ENCODE measurements around the gene CCDC85A. TPM values are rescaled to one million over a fixed set of nuclear protein-coding genes. Genes with fewer than 3 reads are reported as not detected.
"Not testable (repeated sequence)": the region's sequence is repeated elsewhere in the genome, so short reads cannot be mapped to it uniquely, and the experiment has no call there.

The CCDC85A gene
- polyA plus RNA-seq (ENCODE audit: insufficient read length): 6.1 TPM

DNA sequence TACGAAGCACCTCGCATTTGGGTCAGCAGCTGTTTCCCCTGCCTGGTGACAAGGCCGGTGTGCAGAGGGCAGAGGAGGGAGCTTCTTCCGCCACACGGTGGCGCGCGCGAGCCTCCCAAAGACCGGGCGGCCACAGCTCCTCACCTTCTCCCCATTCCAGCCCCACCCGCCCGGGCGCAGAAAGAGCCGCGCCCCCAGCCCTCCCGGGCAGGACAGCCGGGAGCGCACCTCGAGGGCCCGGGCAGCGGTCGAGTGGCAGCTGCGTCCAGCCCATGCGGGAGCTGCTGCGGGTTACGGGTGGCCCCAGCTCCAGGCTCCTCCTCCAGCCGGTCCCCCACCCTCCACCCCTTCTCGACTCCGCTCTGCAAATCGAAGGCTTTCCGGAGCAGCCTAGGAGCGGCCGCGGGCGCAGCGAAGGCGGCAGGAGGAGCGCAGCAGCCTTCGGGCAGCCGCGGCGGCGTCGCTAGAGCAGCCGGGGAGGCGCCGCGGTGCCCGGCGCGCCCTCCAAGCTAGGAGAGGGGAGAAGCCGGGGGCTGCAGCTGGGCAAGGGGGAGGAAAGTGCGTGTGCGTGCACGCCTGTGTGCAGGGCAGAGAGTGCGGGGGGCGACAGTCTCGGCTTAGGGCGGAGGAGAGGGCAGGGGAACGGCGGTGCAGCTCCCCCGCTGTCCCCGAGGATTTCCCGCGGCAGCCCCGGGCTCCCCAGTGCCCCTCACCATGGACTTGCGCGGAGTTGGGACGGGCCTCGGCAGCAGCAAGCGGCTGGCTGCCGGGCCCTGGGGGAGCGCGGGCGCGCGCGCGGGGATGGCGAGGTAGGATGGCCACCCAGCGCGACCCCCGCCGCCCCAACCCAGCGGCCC, at the start of gene CCDC85A:
CCDC85A (plus strand) TSS at position 348 of the 857 bp plus-strand sequence. CDS start 635 bp downstream, outside the sequence.
- DNase-seq: peak; percentile 88

DNA sequence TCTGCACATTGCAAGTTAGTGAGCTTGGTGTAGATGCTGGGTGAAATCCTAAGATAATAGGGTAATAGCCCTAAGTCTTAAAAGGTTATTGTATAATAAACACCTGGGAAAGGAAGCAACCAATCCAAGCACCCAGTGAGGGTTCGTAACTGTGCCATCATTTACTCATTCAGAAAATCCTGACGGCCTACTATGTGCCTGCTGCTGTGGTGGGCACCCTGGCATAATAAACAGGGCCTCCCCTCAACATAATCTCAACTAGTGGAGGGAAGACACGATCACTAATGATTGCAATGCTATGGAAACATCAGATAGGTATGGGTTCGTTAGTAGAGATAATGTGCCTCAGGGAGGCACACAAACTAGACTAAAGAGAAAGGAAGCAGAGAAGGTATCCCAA, 48.9 kb upstream of the CCDC85A start:
- DNase-seq: no peak

- DNase-seq: not testable (repeated sequence)
Observed at GRCh38 chr2:56142497-56143061, 41.2 kb upstream of the CCDC85A start.

DNA sequence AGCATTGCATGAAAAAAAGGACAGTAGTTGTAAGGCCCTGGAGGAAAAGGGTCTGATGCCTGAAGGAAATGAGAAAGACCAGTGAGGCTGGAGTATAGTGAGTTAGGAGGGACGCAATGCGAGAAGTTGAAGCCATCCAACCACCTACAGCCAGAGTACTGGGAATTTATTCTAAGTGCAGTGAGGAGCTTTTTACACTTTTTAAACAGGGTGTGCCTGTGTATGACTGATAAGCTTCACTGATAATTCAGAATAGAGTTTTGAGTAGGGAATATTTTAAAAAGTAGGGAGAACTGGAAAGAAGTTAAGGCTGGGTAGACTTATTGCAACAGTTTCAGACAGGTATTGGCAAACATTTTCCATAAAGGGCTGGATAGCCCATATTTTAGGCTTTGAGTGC, 35.9 kb upstream of the CCDC85A start:
- no peak for DNase-seq

DNA sequence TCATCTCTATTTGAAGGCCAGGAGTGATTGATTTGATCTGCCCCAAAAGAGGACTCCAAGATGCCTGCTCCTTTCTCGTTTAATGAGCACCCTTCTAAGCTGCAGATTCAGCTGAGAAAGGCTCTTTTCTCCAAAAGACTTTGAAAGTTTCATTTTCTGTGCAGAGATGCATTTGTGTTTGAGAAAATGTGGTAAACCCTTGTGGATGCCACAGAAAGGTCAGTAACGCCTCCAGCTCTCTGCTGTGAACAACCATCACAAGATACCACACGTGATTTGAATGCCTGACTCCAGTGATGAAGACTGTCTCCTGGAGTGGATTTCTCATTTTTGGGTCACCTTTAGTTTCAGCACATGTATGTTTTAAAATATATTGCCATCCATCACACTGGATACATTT, 35.0 kb upstream of the CCDC85A start:
- no peak for DNase-seq

DNA sequence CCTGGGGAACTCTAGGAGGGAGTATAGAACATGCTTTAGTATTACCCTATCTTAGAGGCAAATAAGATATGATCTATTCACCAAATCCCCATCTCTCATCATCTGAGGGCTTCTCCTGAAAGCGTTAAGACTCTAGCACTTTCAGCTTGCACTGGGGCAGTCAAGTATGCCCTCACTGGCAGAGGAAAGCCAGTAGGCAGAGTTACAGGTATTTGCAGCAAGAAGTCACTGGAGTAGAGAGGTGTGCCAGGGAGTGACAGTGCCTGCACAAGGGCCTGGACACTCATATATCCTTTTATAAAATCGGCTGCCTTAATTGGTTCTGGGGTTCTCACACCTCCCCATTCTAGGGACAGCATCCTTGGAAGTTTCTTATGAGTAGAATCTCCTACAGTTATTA, 31.9 kb upstream of the CCDC85A start:
- DNase-seq: no peak

DNA sequence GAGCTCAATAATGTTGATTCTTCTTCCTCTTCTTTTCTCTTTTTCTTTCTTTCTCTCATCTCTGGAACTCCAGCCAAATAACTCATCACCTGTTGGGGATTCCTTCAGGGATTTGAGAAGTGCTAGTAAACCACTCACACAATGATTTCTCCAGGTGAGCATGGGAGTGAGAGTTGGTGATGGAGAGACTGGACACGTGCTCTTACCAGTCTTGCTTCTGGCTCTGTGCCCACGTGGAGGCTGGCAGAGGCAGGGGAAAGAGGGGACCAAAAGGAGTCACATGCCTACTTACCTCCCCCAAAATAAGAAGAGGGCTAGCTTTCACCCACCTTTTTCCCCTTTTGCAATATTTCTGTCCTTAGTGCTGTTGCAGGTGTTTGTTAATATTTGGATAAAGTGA, 28.6 kb upstream of the CCDC85A start:
- DNase-seq: no peak

- not testable (repeated sequence) for DNase-seq
Observed at GRCh38 chr2:56159875-56160274, 23.9 kb upstream of the CCDC85A start.

- no peak for DNase-seq
Observed at GRCh38 chr2:56167616-56168562, 15.9 kb upstream of the CCDC85A start.

GRCh38 chr2:56169521-56169920, 14.3 kb upstream of the CCDC85A start:
- no peak for DNase-seq

DNA sequence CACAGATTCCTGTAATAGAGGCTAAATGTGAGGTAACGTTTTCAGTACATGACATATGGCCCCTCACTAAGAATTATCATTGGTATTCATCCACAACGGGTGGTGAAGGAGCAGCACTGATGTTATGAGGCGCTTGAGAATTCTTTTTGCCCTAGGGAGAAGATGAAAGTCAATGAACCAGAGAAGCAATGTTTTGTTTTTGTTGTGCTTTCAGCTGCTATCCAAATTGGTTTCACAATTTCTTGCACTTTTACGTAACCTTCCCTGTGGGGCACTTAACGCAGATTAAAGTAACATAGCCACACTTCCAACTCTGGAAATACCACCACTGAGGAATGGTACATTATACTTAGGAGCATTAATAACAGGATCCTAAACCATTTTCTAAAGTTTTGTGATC, 13.3 kb upstream of the CCDC85A start:
- DNase-seq: no peak

- no peak for DNase-seq
Observed at GRCh38 chr2:56170988-56171387, 12.8 kb upstream of the CCDC85A start.

DNA sequence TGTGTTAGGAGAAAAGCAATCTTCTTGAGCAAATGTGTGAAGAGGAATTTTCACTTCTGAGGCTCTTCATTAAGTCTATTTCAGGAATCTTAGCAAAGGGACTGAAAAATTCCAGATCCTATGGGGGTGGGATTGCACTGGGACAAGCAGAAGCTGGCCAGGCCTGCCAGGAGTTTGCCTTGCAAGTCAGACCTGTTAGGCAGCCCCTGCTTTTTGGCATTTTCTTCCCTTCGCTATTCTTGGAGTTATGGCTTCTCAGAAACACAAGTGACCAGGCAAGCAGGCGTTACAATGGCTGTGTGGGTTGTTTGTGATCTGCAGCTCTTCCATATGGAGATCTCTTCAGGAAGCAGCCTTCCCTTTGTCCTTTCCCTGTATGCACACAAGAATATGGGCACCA, 8.0 kb upstream of the CCDC85A start:
- no peak for DNase-seq

DNA sequence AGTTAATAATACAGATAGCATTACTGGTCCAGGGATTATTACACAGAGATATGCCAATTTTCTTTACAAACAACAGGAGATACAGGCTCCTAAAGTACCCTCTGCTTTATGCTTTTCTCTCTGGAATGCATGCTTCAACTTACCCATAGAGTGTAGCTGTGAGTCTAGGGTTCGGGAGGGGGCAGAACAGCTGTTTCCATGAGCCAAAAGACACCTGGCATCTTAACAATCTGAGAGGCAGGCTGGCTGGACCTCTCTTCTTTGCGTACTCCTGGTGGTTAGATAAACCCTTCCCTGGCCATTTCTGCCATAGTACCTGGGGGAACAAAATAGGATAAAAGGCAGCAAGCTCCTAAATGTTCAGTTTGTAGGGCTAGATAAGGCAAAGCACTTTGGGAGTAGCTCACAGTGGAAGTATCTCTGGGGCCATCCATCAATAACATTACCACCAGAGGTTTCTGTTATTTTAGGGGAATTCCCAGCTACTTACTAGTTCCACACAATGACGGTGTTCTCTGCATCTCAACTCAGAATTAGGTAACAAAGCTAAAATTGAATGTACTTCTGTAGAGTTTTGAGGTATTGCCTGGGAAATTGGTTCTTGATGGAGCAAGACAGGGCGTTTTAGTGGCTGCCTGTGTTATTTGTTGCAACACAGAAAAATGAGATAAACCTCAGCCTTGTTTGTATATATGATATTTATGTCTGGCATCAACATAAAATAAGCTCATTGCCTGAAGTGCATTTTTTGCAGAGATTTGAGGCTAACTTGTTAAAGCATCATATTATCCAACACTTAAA, 6.2 kb upstream of the CCDC85A start:
- DNase-seq: no peak

DNA sequence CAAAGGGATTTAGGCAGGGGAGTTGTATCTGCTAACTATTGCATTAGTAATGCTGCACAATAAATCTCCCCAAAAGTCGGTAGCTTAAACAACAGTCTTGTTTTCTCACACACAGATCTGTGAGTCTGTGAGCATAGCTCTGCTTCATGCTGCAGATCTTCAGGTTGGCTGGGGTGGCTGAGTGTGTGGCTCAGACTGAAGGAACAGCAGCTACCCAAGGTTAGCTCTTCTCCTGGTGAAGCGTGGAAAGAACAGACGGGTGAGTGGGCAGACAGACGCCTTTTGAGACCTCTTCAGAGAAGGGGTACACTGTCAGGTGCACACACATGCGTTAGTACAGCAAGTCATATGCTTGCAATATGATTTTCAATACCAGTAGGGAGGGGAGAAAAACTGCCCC, 3.9 kb upstream of the CCDC85A start:
- no peak for DNase-seq

DNA sequence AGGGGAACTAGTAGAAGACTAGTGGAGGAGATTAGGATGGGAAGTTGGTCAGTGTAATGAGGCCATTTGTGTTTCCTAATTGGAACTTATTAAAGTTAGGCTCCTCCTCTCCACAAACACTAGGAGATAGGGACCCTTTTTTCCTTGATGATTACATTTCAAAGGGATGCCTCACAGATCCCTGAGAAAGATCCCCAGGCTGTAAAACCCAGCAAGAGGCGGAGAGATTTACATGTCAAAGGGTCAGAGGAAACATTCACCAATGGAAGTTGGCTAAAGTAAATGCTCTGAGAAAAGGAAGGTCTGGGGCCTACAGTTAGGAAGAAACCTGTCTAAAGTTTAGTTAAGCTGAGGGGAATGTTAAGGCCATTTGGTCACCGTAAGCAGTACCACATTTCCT, 1.4 kb upstream of the CCDC85A start:
- DNase-seq: no peak

GRCh38 chr2:56184500-56185011, 766 bp downstream of the CCDC85A start:
- DNase-seq: peak; percentile 21

DNA sequence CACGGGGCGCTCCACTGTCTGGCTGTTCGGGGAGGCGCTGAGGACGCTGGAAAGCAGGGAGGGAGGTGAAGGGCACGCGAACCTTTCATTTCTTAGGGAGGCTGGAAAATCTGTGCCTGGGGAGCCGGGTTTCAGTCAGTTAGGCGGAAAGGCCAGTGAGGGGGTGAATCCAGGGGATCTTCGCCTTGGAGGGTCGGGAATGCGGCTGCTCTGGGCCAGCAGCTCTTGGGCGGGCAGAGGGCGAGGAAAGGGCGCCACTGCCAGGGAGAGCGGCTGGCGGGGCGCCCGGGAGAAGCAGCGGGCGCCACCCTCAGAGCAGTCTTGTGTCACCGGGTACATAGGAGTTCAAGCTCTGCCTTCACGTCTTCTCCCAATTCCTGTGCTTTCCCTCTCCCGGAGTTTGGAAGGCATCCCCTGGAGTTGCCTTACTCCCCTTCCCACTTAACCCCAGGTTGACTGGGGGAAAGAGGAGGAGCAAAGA, 1.4 kb downstream of the CCDC85A start:
- DNase-seq: peak; percentile 15

DNA sequence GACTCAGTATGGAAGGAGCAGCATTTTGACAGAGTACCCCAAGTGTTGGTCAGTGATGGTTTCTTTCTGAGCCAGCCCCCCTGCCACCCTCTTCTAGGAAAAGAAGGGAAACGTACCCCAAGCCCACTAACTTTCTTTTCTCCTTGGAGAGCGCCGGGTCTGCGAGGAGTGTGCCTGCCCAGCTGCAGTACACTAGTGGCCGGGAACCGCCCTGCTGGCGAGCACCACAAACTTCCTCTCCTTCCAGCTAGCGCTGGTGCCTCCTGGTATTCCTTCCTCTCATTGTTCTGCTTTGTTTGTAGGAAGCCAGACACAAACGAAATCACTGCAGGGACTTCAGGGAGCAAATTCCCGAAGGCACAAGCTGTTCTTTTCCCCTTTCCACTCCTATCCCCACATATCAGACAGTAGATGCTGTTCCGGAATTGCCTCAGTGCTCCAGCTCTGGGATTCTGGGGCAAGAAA, 1.8 kb downstream of the CCDC85A start:
- peak; percentile 12 for DNase-seq

DNA sequence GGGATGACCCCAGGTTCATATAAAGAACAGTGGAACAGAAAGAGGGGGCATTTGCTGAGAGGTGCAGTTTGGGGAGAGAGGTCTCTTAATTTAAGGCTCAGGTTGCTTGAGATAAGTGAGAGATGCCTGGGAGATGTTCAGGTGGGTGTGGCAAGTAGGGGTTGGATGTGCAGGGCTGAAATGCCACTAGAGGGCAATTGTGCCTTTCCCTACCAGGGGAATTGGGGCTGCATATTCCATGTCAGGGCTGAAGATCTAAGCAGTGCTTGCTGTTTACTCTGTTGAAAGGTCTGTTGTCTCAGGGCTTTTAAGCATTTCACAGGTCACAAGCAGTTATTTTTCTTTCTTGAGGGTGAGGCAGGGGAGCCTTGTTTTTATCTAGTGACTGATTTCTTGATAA, 7.8 kb downstream of the CCDC85A start:
- no peak for DNase-seq

GRCh38 chr2:56192664-56193305, 9.0 kb downstream of the CCDC85A start:
- no peak for DNase-seq

Data from hindlimb muscle (tissue), 1 donor.